ENCODE data around the gene ALOX15B.

Gene ALOX15B

GRCh38 chr17:8038954-8039610, at the start of gene ALOX15B:
TSS of gene ALOX15B (plus strand) at chr17:8039059. CDS start at chr17:8039156, 97 bp downstream.
- DNase-seq: no peak

GRCh38 chr17:7989781-7990655, 48.8 kb upstream of the ALOX15B start:
- DNase-seq: peak; percentile 81

GRCh38 chr17:7992516-7992915, 46.3 kb upstream of the ALOX15B start:
- no peak for DNase-seq

DNA sequence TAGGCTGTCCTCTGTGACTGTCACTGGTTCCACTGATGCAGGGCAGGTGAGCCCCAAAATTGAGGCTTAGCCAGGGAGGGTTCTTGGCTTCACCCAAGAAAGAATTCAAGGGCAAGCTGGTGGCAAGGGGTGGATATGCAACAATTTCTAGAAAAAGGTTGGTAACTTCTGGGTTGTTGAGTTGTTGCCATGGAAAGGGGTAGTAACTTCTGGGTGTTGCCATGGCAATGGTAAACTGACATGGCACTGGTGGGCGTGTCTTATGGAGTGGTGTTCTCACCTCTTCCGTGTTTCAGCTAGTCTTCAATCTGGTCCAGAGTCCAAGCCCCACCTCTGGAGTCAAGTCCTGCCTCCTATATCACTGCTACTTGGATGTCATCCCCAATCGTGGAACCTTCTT, 45.9 kb upstream of the ALOX15B start:
- no peak for DNase-seq

DNA sequence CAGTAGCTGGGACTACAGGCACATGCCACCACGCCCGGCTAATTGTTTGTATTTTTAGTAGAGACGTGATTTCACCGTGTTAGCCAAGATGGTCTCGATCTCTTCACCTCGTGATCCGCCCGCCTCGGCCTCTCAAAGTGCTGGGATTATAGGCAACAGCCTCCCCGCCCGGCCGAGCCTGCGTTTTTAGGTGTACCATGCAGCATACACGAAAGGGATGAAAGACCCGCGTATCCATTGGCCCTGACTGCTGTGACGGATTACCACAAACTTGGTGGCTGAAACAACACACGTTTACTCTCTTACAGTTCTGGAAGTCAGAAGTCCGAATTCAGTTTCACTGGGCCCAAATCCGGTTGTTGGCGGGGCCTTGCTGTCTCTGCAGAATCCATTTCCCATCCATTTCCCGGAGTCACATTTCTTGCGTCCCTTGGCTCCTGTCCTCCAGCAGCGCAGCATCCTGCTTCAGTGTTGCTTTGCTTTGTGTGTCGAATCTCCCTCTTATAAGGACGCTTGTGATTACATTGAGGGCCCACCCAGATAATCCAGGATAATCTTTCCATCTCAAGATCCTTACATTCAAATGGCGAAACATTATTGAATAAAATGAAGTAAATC, 44.8 kb upstream of the ALOX15B start:
- no peak for DNase-seq

DNA sequence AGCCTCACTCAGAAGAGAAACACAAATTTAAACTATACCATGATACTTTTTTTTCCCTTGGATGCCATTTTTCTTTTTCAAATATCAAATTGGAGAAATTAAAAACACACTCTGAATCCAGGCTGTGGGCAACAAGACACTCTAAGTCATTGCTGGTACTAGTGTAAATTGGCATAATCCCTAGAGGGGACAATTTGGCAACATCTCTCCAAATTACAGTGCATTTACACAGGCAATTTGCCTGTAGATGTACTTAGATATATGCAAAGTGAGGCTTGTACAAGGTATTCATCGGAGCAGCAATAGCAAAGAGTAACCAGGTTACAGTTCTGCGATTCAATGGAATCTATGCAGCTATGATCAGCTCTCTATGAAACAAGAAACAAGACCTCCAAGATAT, 43.1 kb upstream of the ALOX15B start:
- DNase-seq: no peak

DNA sequence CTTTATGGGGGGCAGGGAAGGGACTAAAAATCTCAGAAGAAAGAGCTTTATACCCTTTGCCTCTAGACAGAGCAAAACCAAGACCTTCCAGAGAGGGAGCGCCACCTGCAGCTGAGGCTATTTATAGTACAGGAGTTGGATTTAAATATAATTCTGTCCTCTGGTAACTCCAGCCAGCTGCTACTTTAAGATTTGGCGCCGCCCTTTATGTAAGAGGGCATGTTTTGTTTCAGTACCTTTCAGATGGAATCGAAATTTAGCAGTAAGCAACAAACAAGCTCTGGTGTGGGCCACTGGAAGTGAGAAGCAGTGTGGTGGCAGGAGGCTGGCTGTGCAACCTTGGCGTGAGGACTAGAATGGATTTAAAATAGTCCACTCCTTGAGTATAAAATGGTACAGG, 41.7 kb upstream of the ALOX15B start:
- DNase-seq: peak; percentile 54

GRCh38 chr17:8001976-8002720, 36.7 kb upstream of the ALOX15B start, which contains the start of gene GUCY2D:
TSS of gene GUCY2D (plus strand) at chr17:8002615. CDS start at chr17:8003048, 433 bp downstream.
- no peak for DNase-seq

DNA sequence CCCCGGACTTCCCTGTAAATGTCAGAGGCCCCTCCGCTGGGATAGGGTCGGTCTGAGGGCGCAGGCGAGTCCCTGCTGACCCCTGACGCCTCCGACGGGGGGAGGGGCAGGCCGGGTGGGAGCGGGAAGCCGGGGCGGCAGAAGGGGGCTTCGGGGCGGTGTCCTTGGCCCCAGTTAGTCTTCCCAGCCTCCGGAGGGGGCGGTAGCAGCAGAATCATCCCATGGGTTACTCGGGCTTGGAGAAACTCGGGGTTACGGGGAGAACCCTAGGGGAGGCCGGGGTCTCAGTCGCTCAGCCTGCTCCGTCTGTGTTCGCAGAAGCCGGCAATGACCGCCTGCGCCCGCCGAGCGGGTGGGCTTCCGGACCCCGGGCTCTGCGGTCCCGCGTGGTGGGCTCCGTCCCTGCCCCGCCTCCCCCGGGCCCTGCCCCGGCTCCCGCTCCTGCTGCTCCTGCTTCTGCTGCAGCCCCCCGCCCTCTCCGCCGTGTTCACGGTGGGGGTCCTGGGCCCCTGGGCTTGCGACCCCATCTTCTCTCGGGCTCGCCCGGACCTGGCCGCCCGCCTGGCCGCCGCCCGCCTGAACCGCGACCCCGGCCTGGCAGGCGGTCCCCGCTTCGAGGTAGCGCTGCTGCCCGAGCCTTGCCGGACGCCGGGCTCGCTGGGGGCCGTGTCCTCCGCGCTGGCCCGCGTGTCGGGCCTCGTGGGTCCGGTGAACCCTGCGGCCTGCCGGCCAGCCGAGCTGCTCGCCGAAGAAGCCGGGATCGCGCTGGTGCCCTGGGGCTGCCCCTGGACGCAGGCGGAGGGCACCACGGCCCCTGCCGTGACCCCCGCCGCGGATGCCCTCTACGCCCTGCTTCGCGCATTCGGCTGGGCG, 35.9 kb upstream of the ALOX15B start:
- no peak for DNase-seq

DNA sequence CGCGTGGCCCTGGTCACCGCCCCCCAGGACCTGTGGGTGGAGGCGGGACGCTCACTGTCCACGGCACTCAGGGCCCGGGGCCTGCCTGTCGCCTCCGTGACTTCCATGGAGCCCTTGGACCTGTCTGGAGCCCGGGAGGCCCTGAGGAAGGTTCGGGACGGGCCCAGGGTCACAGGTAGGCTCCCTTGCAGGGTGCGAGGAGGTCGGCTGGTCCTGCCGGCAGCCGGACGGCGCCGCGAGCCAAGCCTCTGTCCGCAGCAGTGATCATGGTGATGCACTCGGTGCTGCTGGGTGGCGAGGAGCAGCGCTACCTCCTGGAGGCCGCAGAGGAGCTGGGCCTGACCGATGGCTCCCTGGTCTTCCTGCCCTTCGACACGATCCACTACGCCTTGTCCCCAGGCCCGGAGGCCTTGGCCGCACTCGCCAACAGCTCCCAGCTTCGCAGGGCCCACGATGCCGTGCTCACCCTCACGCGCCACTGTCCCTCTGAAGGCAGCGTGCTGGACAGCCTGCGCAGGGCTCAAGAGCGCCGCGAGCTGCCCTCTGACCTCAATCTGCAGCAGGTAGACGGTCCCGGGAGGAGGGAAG, 35.2 kb upstream of the ALOX15B start:
- no peak for DNase-seq

DNA sequence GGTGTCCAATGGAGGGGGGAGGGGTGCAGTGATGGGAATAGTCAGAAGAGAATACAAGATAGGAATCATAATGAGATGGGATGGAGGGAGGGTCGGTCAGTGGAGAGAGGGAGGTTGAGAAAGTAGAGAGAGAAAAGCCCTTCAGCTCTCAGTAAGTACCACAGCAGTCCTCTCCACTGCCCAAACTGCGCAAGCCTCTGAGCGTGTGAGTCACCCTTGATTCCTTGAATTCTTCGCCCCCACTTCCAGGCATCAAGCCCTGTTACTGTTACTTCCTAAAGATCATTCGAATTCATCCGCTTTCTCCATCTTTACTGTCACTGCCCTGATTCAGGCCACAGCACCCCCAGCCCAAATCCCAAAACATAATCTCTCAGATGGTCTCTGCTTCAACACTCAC, 34.0 kb upstream of the ALOX15B start:
- DNase-seq: no peak

DNA sequence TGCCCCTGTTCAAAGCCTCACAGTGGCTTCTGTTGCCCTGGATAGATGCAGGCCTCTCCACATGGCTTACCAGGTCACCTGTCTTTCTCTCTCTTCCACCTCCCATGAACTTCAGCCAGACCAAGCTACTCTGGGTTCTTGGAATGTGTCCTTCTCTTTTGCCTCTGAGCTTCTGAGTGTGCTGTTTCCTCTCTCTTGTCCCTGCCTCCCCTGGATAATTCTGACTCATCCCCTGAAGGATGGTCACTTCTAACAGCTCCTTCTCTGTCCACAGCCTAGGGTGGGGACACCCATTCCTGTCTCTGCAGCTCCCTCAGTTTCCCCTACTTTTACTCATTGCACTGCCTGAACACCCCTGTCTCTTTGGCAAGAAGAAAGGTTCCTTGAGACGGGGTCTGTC, 33.5 kb upstream of the ALOX15B start:
- DNase-seq: no peak

GRCh38 chr17:8005967-8006730, 32.7 kb upstream of the ALOX15B start:
- DNase-seq: peak; percentile 16

DNA sequence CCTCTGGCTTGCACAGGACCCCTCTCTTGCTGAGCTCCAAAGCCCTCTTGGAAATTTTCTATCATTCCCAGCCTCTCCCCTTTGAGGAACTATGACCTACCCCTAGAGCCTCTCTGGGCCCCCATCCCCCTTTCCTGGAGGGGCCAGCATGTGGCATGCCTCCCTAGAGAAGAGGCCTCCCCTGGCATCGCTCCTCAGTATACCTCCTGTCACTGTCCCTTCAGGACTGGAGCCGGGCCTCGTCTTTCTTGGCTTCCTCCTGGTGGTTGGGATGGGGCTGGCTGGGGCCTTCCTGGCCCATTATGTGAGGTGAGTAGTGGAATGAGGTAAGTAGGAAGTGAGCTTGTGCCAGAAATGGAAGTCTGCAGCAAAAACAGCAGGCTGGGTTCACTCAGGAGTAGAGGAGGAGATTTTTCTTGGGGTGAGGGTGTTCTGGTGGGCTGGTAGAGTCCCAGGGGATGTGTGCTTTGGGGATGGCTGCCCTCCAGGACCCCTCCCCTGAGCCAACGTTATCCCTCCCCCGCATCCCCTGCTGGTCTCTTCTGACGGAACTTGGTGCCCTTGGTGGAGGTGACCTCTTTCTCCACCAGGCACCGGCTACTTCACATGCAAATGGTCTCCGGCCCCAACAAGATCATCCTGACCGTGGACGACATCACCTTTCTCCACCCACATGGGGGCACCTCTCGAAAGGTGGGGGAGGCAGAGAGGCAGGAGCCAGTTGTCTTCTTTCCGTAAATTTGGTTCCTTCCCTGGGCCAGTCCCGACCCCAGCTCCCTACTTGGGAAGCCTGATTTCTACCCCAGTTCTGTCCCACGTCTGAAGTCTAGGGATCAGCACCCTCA, 31.8 kb upstream of the ALOX15B start:
- DNase-seq: no peak

- DNase-seq: no peak
Observed at GRCh38 chr17:8007836-8008235, 31.0 kb upstream of the ALOX15B start.

DNA sequence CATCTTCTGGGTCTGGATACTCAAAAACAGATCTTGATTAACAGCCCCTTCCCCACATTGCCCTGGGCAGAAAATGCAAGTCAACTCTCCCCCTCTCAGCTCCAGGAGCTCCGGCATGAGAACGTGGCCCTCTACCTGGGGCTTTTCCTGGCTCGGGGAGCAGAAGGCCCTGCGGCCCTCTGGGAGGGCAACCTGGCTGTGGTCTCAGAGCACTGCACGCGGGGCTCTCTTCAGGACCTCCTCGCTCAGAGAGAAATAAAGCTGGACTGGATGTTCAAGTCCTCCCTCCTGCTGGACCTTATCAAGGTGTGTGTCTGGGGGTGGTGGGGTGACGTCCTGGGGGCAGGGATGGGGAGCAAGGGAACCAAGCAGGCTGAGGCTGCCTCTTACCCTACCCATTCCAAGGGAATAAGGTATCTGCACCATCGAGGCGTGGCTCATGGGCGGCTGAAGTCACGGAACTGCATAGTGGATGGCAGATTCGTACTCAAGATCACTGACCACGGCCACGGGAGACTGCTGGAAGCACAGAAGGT, 26.7 kb upstream of the ALOX15B start:
- DNase-seq: no peak

GRCh38 chr17:8012996-8013640, 25.7 kb upstream of the ALOX15B start:
- no peak for DNase-seq

GRCh38 chr17:8013731-8014557, 24.9 kb upstream of the ALOX15B start:
- no peak for DNase-seq

Measured in hematopoietic multipotent progenitor cell treated with erythropoietin and hydrocortisone succinate and interleukin-3 and kit ligand, for 8 days (in vitro differentiated cells).